GM19035 (cell line): ENCODE data around the gene F3.
A peak's percentile ranks its signal among the peaks of the same experiment; 100 is the strongest.
"Not testable (repeated sequence)": the region's sequence is repeated elsewhere in the genome, so short reads cannot be mapped to it uniquely, and the experiment has no call there.

Source experiments
- ATAC-seq: cut with Tn5 transposase; IDR thresholded peaks from one replicate; pipeline ENCODE4 v1.9.1; 2021; ENCODE audit not compliant: unreplicated experiment

F3 gene

GRCh38 chr1:94541246-94542087 lies at the start of gene F3:
Gene F3, minus strand, starts transcription at chr1:94541759. Its CDS starts 123 bp downstream, at chr1:94541636.
- ATAC-seq = peak; percentile 80

DNA sequence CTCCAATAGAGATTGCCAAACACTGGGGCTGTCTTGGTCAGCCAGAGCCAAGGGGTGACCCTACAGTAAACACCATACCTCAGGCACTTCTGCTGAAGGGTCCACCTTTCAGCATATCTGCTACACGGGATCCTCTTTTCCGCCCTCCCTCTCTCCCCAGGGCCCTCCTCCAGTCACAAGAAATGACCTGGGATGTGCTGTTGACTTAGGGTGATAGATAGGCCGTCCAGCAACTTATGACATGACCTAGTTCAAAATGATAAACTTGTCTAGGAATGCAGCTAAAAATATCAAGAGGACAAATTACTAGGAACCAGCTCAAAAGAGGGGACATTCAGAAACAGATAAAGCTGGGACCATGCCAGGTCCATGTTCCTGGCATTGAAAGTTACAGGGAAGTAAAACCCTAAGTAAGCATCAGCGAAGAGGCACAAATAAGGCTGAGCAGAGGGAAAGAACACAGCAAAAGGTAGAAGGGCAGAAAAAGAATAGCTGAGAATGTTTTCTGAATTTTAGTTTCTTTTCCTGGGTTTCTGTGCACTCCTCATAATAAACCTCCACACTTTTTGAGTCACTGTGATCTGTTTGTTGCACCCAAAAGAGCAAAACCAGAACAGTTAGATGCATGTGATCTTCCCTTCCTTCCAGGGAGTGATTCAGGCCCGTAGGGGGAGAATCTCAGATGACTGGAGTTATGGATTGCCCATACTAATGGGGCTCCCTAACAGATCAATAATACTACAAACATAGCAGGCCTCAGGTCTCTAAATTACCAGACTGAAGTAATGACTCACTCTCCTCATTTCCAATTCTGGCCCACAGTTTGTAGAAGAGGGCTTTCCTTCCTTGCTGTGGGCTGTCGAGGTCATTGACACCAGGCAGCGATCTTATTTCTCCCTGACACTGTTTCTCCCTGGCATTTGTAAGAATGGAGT lies 48.9 kb upstream of the F3 start:
- ATAC-seq = no peak

GRCh38 chr1:94589728-94590127 lies 48.2 kb upstream of the F3 start:
- no peak for ATAC-seq

DNA sequence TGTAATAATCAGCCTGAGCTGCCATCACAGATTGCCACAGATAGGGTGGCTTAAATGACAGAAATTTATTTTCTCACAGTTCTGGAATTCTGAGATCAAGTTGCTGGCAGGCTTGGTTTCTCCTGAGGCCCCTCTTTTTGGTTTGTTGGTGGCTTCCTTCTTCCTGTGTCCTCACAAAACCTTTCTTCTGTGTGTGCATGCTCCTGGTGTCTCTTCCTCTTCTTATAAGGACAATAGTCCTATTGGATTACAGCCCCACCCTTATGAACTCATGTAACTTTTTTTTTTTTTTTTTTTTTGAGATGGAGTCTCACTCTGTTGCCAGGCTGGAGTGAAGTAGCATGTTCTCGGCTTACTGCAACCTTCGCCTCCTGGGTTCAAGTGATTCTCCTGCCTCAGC lies 41.0 kb upstream of the F3 start:
- no peak for ATAC-seq

DNA sequence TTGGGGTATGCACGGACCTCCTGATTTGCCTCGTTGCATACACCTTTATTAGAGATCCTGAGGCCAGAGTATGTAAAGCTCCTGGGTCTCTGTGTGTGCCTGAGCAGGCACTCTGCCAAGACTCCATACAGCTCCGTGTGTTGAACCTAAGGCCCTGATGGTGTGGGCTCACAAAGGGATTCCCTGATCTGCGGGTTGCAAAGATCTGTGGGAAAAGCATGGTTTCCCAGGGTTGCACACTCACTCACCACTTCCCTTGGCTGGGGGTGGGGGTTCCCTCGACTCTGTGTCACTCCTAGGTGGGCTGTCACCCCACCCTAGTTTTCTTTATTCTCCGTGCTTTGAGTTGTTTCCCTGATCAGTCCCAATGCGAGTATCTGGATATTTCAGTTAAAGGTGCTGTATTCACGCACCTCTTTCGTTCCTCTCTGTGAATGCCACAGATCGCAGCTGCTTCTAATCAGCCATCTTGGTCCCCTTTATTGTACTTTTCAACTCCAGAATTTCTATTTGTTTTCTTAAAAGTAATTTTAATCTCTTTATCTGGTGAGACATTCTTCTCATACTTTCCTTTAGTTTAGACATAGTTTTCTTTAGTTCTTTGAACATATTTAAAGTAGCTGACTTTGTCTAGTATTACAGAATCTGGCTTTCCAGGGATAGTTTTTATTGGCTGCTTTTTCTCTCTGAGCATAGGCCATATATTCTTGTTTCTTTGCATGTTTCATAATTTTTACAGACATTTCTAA lies 39.0 kb upstream of the F3 start:
- no peak for ATAC-seq

- no peak for ATAC-seq
Observed at GRCh38 chr1:94579876-94580294, 38.3 kb upstream of the F3 start.

- no peak for ATAC-seq
Observed at GRCh38 chr1:94578856-94579255, 37.3 kb upstream of the F3 start.

DNA sequence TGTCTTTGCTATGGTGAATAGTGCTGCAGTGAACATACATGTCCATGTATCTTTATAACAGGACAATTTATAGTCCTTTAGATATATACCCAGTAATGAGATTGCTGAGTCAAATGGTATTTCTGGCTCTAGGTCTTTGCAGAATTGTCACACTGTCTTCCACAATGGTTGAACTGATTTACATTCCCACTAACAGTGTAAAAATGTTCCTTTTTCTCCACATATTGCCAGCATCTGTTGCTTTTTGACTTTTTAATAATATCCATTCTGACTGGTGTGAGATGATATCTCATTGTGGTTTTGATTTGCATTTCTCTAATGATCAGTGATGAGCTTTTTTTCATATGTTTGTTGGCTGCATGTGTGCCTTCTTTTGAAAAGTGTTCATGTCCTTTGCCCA lies 32.4 kb upstream of the F3 start:
- not testable (repeated sequence) for ATAC-seq

- no peak for ATAC-seq
Observed at GRCh38 chr1:94572780-94573179, 31.2 kb upstream of the F3 start.

DNA sequence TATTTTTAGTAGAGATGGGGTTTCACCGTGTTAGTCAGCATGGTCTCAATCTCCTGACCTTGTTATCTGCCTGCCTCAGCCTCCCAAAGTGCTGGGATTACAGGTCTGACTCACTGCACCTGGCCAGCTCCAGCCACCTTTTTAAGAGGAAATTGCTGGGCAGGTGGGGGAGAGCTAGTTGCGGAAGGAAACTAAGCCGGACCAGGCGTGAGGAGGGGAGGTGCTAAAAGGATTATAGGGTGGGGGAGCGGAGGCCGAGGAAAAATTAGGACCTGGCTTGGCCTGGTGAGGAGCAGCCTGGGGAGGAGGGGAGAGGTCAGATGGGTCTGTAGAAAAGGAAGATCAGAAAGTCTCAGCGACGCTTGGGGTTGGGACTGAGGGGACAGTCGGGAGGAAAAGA lies 29.4 kb upstream of the F3 start:
- ATAC-seq = not testable (repeated sequence)

- not testable (repeated sequence) for ATAC-seq
Observed at GRCh38 chr1:94568806-94569205, 27.2 kb upstream of the F3 start.

DNA sequence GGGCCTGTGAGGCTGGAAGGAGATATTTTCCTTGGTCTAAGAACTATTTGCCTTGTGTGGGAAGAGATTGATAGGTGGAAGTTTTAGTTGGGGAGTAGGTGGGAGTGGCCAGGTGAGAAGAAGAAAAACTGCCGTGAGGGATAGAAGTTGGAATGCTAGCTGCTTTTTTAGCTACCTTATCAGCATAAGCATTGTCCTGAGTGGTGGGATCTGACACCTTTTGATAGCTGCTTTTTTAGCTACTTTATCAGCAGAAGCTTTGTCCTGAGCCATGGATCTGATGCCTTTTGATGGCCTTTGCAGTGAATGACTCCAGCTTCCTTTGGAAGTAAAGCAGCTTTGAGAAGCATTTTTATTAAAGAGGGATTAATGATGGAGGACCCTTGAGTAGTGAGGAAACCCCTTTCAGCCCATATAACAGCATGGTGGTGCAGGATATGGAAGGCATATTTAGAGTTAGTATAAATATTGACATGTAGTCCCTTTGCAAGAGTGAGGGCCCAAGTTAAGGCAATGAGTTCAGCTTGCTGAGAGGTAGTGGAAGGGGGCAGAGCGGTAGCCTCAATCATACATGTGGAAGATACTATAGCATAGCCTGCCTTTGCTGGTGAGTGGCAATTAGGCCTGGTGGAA lies 26.5 kb upstream of the F3 start:
- ATAC-seq = not testable (repeated sequence)

- ATAC-seq = not testable (repeated sequence)
Observed at GRCh38 chr1:94566436-94566835, 24.9 kb upstream of the F3 start.

DNA sequence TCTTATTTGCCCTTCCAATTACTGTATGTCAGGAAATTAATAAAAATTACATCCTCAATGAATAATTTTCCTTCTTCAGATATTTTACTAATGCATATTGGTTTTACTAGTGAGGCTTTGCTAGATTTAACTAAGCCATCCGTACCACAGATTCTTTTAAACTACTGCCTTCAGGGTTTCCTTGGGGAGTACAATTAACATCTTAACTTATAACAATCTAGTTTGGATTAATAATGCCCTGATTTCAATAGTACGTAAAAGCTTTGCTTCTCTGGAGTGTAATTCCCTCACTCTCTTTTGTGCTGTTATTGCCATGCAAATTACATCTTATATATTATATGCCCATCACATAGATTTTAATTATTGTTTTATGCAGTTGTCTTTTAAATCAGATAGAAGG lies 24.3 kb upstream of the F3 start:
- ATAC-seq = no peak

DNA sequence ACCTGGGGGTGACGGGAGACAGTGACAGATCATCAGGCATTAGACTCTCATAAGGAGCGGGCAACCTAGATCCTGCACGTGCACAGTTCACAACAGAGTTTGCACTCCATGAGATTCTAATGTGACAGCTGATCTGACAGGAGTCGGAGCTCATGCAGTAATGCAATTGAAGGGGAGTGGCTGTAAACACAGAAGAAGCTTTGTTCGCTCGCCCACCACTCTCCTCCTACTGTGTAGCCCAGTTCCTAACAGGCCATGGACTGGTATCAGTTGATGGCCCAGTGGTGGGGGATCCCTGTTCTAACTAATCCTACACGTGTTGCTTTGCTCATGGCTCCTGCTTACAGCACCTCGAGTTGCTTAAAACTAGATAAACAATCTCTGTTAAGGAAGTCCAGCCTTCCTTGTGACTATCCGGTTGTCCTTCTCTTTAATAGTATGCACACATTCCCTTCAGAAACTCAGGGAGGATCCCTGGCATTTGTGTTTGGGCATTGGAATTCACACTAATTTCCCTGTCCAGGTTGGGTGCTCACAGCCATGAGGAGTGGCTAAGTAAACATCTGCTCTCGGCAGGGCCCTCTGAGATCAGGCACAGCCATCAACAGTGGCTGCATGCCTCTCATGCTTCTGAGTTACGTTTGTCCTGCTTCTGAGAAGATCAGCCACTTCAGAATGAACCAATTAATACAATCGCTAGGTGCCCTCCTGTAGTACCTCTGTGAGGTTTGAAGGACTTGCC lies 21.1 kb upstream of the F3 start:
- no peak for ATAC-seq

DNA sequence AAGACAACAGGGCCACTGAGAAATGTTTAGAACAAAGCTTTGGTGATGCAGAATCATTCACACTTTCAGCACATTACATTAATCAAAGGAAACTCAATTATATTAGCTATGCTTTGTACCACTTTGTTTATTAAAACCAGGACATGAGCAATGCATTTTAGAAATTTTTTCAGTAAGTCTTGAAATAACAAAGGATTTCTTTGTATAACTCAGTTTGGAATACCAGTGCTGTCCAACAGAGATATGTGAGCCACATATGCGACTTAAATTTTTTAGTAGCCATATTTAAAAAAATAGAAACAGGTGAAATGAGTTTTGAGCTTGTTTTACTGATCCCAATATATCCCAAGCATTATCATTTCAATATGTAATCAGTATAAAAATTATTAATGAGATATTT lies 18.8 kb upstream of the F3 start:
- ATAC-seq = no peak

GRCh38 chr1:94559921-94560320 lies 18.4 kb upstream of the F3 start:
- no peak for ATAC-seq

DNA sequence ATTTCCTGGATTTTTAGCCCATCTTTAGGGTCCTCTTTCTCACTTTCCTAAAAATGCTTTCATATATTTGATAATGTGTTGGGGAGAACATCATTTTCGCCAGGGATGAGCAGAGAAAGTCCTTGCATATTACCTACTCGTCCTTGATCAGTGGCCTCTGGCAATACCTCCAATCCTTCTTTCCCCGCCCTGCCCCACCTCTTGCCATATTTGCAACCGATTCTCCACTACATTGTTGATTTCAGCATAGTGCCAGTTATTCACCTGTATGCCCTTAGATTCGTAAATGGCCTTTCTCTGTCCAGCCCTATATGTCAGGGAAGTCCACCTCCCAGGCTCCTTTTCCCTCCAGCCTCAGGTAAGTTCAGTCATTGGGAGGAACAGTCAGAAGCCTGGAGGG lies 13.5 kb upstream of the F3 start:
- no peak for ATAC-seq

DNA sequence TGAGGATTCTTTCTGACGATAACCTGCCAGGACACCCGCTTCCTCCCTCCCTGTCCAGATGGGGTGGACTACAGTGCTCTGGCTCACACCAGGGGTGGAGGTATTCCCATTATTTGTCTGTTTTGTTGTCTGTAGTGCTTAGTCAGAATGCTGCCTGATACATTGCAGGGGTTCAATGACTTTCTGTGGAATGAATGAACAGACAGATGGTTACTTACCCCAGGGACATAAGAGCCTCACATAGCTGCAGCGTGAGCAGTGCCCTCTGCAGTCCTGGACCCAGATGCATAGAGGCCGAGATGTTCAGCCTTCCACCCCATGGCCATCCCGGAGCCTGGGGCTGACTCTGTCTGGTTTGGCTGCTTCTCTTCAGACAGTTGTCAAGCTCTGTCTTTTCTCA lies 13.0 kb upstream of the F3 start:
- ATAC-seq = no peak

DNA sequence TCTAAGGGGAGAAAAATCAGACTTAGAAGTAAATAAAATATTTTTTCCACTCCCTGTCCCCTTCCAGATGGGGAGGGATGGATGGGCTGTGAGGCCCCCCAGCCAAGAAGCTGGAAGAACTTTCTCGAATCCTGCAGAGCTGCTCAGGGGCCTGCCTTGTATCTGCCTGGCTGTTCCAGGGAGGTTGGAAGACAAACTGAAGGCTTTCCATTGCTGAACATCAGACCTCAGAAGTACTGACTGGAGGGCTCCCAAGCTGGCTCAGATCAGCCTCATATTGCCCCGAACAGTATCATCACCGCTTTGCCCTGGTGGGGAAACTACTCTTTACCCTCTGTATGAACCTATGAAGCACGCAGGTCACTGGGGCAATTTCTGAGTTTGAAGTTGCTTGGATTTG lies 12.4 kb upstream of the F3 start:
- ATAC-seq = no peak
